ENCODE measurements around the gene CD74.
"Not testable (repeated sequence)": the region's sequence is repeated elsewhere in the genome, so short reads cannot be mapped to it uniquely, and the experiment has no call there.

Gene CD74

GRCh38 chr5:150441813-150442698, 29.3 kb upstream of the CD74 start:
- no peak for DNase-seq

GRCh38 chr5:150440948-150441812, 28.5 kb upstream of the CD74 start:
- DNase-seq, result no peak

- no peak for DNase-seq
These were observed 26.3 kb upstream of the CD74 start for GRCh38 chr5:150438873-150439546.

- DNase-seq, result peak in 1 of 2 experiments; percentile 20
These were observed 23.5 kb upstream of the CD74 start for GRCh38 chr5:150436141-150436680.

- DNase-seq, result no peak
These were observed 21.8 kb upstream of the CD74 start for GRCh38 chr5:150434464-150434863.

GRCh38 chr5:150431574-150431973, 18.9 kb upstream of the CD74 start:
- DNase-seq, result no peak

- DNase-seq, result no peak
These were observed 18.3 kb upstream of the CD74 start for GRCh38 chr5:150431048-150431447.

- DNase-seq, result no peak
These were observed 16.7 kb upstream of the CD74 start for GRCh38 chr5:150429410-150429873.

GRCh38 chr5:150428978-150429377, 16.3 kb upstream of the CD74 start:
- DNase-seq, result no peak

- DNase-seq, result no peak
These were observed 15.6 kb upstream of the CD74 start for GRCh38 chr5:150428106-150428876.

- DNase-seq, result not testable (repeated sequence)
These were observed 13.5 kb upstream of the CD74 start for GRCh38 chr5:150426165-150426564.

- no peak for DNase-seq
These were observed 10.0 kb upstream of the CD74 start for GRCh38 chr5:150422758-150423157.

- no peak for DNase-seq
These were observed 9.4 kb upstream of the CD74 start for GRCh38 chr5:150422075-150422474.

- DNase-seq, result no peak
These were observed 7.0 kb upstream of the CD74 start for GRCh38 chr5:150419630-150420270.

- not testable (repeated sequence) for DNase-seq
These were observed 1.4 kb upstream of the CD74 start for GRCh38 chr5:150413902-150414790.

GRCh38 chr5:150413176-150413901, 629 bp upstream of the CD74 start:
- DNase-seq, result no peak

- no peak for DNase-seq
These were observed 1.3 kb downstream of the CD74 start for GRCh38 chr5:150411245-150411979.

GRCh38 chr5:150410524-150411244, 2.0 kb downstream of the CD74 start:
- peak in 1 of 2 experiments; percentile 11 for DNase-seq
